Activated T-helper 1 cell treated with anti-CD3 and anti-CD28 coated beads, Interleukin-12 subunit alpha, Interleukin-12 subunit beta, Interleukin-2, Interleukin-4 antibody, amounts not matched to agents 30 ng/mL and 10 ng/mL and 1 ng/mL, durations not matched to agents 14 hours and 24 hours and 36 hours (primary cell): ENCODE data around the gene PEX26. TPM values are rescaled to one million over a fixed set of nuclear protein-coding genes. Genes with fewer than 3 reads are reported as not detected.
"Not testable (repeated sequence)": the region's sequence is repeated elsewhere in the genome, so short reads cannot be mapped to it uniquely, and the experiment has no call there.

Experiments
- DNase-seq: peaks from one replicate; pipeline ENCODE4 v3.0.0; 2021; ENCODE audit warnings: low spot score
- H3K27ac Mint-ChIP-seq: one replicate; pipeline ENCODE4 v1.8.0; 2021; ENCODE audit warnings: mild to moderate bottlenecking, mixed read lengths
- H3K27me3 Mint-ChIP-seq: one replicate; pipeline ENCODE4 v1.8.0; 2022; ENCODE audit warnings: mild to moderate bottlenecking, moderate library complexity, mixed read lengths; ENCODE audit not compliant: insufficient read depth
- H3K36me3 Mint-ChIP-seq: one replicate; pipeline ENCODE4 v1.8.0; 2021; ENCODE audit warnings: low read depth, mixed read lengths
- H3K4me1 Mint-ChIP-seq: one replicate; pipeline ENCODE4 v1.8.0; 2021; ENCODE audit warnings: low read depth, mixed read lengths
- H3K4me3 Mint-ChIP-seq: one replicate; pipeline ENCODE4 v1.8.0; 2021; ENCODE audit warnings: mild to moderate bottlenecking, moderate library complexity, mixed read lengths
- H3K9me3 Mint-ChIP-seq: one replicate; pipeline ENCODE4 v1.8.0; 2021; ENCODE audit warnings: mixed read lengths
- intact Hi-C: fragments of 100-400 bp; cut with micrococcal nuclease; formaldehyde crosslinking; loops from one replicate; pipeline ENCODE4 v1.15.1; 2024
- total RNA-seq: library from RNA; stranded (reverse); gene quantifications from 2 replicates; pipeline ENCODE4 v1.2.3, GENCODE V29; 2022

The PEX26 gene
- total RNA-seq, 1 donor from 2014 or later: 50.0 TPM

GRCh38 chr22:18059473-18059872 lies 18.3 kb upstream of the PEX26 start:
- Mint-ChIP-seq H3K27me3 (peaks cover 12% of the 10 kb centered on the region), H3K4me3 (no peak overlapping the region), H3K27ac (no peak overlapping the region), H3K4me1 (no peaks in the 10 kb centered on the region), H3K36me3 (no peaks in the 10 kb centered on the region), H3K9me3 (no peaks in the 10 kb centered on the region)
- no peak for DNase-seq
- intact Hi-C loops: no loop called here

GRCh38 chr22:18059991-18060390 lies 17.8 kb upstream of the PEX26 start:
- peaks cover 14% of the 10 kb centered on the region for H3K27me3 Mint-ChIP-seq
- H3K4me1 Mint-ChIP-seq: no peaks in the 10 kb centered on the region
- intact Hi-C loops: no loop called here
- H3K36me3 Mint-ChIP-seq: no peaks in the 10 kb centered on the region
- no peak overlapping the region for H3K27ac Mint-ChIP-seq
- DNase-seq: no peak
- H3K9me3 Mint-ChIP-seq: no peaks in the 10 kb centered on the region
- H3K4me3 Mint-ChIP-seq: no peak overlapping the region

GRCh38 chr22:18060646-18061620 lies 16.9 kb upstream of the PEX26 start:
- H3K27ac Mint-ChIP-seq: no peak overlapping the region
- peaks cover 17% of the 10 kb centered on the region for H3K27me3 Mint-ChIP-seq
- intact Hi-C loops: no loop called here
- H3K4me3 Mint-ChIP-seq: no peak overlapping the region
- no peaks in the 10 kb centered on the region for H3K36me3 Mint-ChIP-seq
- no peak for DNase-seq
- no peaks in the 10 kb centered on the region for H3K4me1 Mint-ChIP-seq
- no peaks in the 10 kb centered on the region for H3K9me3 Mint-ChIP-seq

GRCh38 chr22:18062421-18062820 lies 15.4 kb upstream of the PEX26 start:
- no peak for DNase-seq
- Mint-ChIP-seq H3K27ac (no peak overlapping the region), H3K4me1 (no peaks in the 10 kb centered on the region), H3K27me3 (peaks cover 29% of the 10 kb centered on the region), H3K36me3 (no peaks in the 10 kb centered on the region), H3K4me3 (no peak overlapping the region), H3K9me3 (no peaks in the 10 kb centered on the region)
- intact Hi-C loops: no loop called here

- Mint-ChIP-seq H3K27me3 (peaks cover 35% of the 10 kb centered on the region), H3K27ac (no peak overlapping the region), H3K9me3 (no peaks in the 10 kb centered on the region)
Observed at GRCh38 chr22:18063306-18063705, 14.5 kb upstream of the PEX26 start.

GRCh38 chr22:18063715-18064114 lies 14.1 kb upstream of the PEX26 start:
- H3K27me3 Mint-ChIP-seq: peaks cover 37% of the 10 kb centered on the region
- H3K4me1 Mint-ChIP-seq, H3K36me3 Mint-ChIP-seq, H3K9me3 Mint-ChIP-seq, DNase-seq, intact Hi-C loops, H3K27ac Mint-ChIP-seq, H3K4me3 Mint-ChIP-seq: not testable (repeated sequence)

More at GRCh38 chr22:18063306-18063705, 14.5 kb upstream of the PEX26 start:
- Mint-ChIP-seq H3K4me1 (no peaks in the 10 kb centered on the region), H3K4me3 (no peak overlapping the region), H3K36me3 (no peaks in the 10 kb centered on the region)
- intact Hi-C loops: no loop called here
- no peak for DNase-seq

- intact Hi-C loops: no loop called here
- no peak for DNase-seq
- no peaks in the 10 kb centered on the region for H3K36me3 Mint-ChIP-seq
- no peaks in the 10 kb centered on the region for H3K9me3 Mint-ChIP-seq
- no peak overlapping the region for H3K27ac Mint-ChIP-seq
- no peaks in the 10 kb centered on the region for H3K4me1 Mint-ChIP-seq
- H3K27me3 Mint-ChIP-seq: peaks cover 36% of the 10 kb centered on the region
- H3K4me3 Mint-ChIP-seq: no peak overlapping the region
Observed at GRCh38 chr22:18064636-18065035, 13.2 kb upstream of the PEX26 start.

- Mint-ChIP-seq H3K9me3 (no peaks in the 10 kb centered on the region), H3K4me1 (no peaks in the 10 kb centered on the region), H3K27me3 (peaks cover 36% of the 10 kb centered on the region), H3K27ac (no peak overlapping the region), H3K36me3 (no peaks in the 10 kb centered on the region), H3K4me3 (no peak overlapping the region)
- intact Hi-C loops: no loop called here
- no peak for DNase-seq
Observed at GRCh38 chr22:18065256-18065655, 12.5 kb upstream of the PEX26 start.

- Mint-ChIP-seq H3K27me3 (peaks cover 36% of the 10 kb centered on the region), H3K4me1 (no peaks in the 10 kb centered on the region), H3K9me3 (no peaks in the 10 kb centered on the region), H3K36me3 (no peaks in the 10 kb centered on the region), H3K4me3 (no peak overlapping the region), H3K27ac (no peak overlapping the region)
- intact Hi-C loops: no loop called here
- DNase-seq: no peak
Observed at GRCh38 chr22:18066181-18066859, 11.5 kb upstream of the PEX26 start.

- DNase-seq: no peak
- H3K9me3 Mint-ChIP-seq: no peaks in the 10 kb centered on the region
- no peaks in the 10 kb centered on the region for H3K4me1 Mint-ChIP-seq
- H3K27me3 Mint-ChIP-seq: peaks cover 36% of the 10 kb centered on the region
- H3K4me3 Mint-ChIP-seq: no peak overlapping the region
- no peaks in the 10 kb centered on the region for H3K36me3 Mint-ChIP-seq
- intact Hi-C loops: no loop called here
- H3K27ac Mint-ChIP-seq: no peak overlapping the region
Observed at GRCh38 chr22:18067121-18067520, 10.7 kb upstream of the PEX26 start.

- DNase-seq: no peak
- Mint-ChIP-seq H3K4me1 (no peaks in the 10 kb centered on the region), H3K27ac (no peak overlapping the region), H3K27me3 (peaks cover 36% of the 10 kb centered on the region), H3K9me3 (no peaks in the 10 kb centered on the region), H3K36me3 (no peaks in the 10 kb centered on the region), H3K4me3 (no peak overlapping the region)
- intact Hi-C loops: no loop called here
Observed at GRCh38 chr22:18067548-18068341, 10.0 kb upstream of the PEX26 start.

GRCh38 chr22:18068381-18068988 lies 9.3 kb upstream of the PEX26 start:
- intact Hi-C loops: no loop called here
- Mint-ChIP-seq H3K27ac (no peak overlapping the region), H3K4me3 (no peak overlapping the region)

More at GRCh38 chr22:18068381-18068988, 9.3 kb upstream of the PEX26 start:
- Mint-ChIP-seq H3K27me3 (peaks cover 36% of the 10 kb centered on the region), H3K36me3 (no peaks in the 10 kb centered on the region), H3K9me3 (no peaks in the 10 kb centered on the region), H3K4me1 (no peaks in the 10 kb centered on the region)
- no peak for DNase-seq
